HepG2 (cell line): ENCODE measurements around the gene FAH. TPM values are rescaled to one million over a fixed set of nuclear protein-coding genes. Genes with fewer than 3 reads are reported as not detected.
A peak's percentile ranks its signal among the peaks of the same experiment; 100 is the strongest.

ENCODE experiments used
- ATF2 ChIP-seq: sonication (generic); formaldehyde crosslinking; IDR thresholded peaks from 2 replicates; pipeline ENCODE4 v1.4.0; 2020; ENCODE audit warnings: missing genetic modification reagents
- ATF7-NPFF ChIP-seq: sonication (generic); formaldehyde crosslinking; IDR thresholded peaks from 2 replicates; pipeline ENCODE4 v1.8.1; 2023; ENCODE audit warnings: mild to moderate bottlenecking, low read depth, missing genetic modification reagents, moderate library complexity
- BCL6 ChIP-seq: IDR thresholded peaks from 2 replicates; pipeline ENCODE4 v1.6.1; 2016; ENCODE audit warnings: missing genetic modification reagents, missing compliant biosample characterization
- HMG20A ChIP-seq: IDR thresholded peaks from 2 replicates; pipeline ENCODE4 v1.6.1; 2016; ENCODE audit warnings: borderline replicate concordance
- KDM3A ChIP-seq: IDR thresholded peaks from 2 replicates; pipeline ENCODE4 v1.6.1; 2018; ENCODE audit warnings: low read depth, missing compliant biosample characterization
- NFE2L1 ChIP-seq: sonication (generic); formaldehyde crosslinking; IDR thresholded peaks from 2 replicates; pipeline ENCODE4 v1.4.0; 2020; ENCODE audit warnings: missing genetic modification reagents, mild to moderate bottlenecking, borderline replicate concordance
- TOE1 ChIP-seq: sonication (generic); formaldehyde crosslinking; IDR thresholded peaks from 2 replicates; pipeline ENCODE4 v1.4.0; 2020; ENCODE audit warnings: mild to moderate bottlenecking, missing genetic modification reagents
- ZNF30 ChIP-seq: sonication (generic); formaldehyde crosslinking; IDR thresholded peaks from 2 replicates; pipeline ENCODE4 v1.5.0; 2020; ENCODE audit warnings: mild to moderate bottlenecking, missing genetic modification reagents
- ZNF616 ChIP-seq: sonication (generic); formaldehyde crosslinking; IDR thresholded peaks from 2 replicates; pipeline ENCODE4 v1.5.0; 2020; ENCODE audit warnings: low read depth, mild to moderate bottlenecking, missing genetic modification reagents
- ZNF737 ChIP-seq: sonication (generic); formaldehyde crosslinking; IDR thresholded peaks from 2 replicates; pipeline ENCODE4 v1.5.0; 2020; ENCODE audit warnings: missing genetic modification reagents, mild to moderate bottlenecking, borderline replicate concordance
- ZNF776 ChIP-seq: sonication (generic); formaldehyde crosslinking; IDR thresholded peaks from 2 replicates; pipeline ENCODE4 v1.4.0; 2020; ENCODE audit warnings: mild to moderate bottlenecking, missing genetic modification reagents
- ZXDC ChIP-seq: sonication (generic); formaldehyde crosslinking; IDR thresholded peaks from 2 replicates; pipeline ENCODE4 v1.5.0; 2020; ENCODE audit warnings: mild to moderate bottlenecking, missing genetic modification reagents
- polyA plus RNA-seq, 8 experiments: library from polyadenylated mRNA; depleted of rRNA in 3 of 8; stranded (reverse) in 7 of 8; unstranded in 1 of 8; fragments of >200 nt; fragmentation: Illumina TruSeq in 4 of 8; extraction: Trizol in 4 of 8; gene quantifications; 2 replicates each; pipeline versions ENCODE4 v1.2.1 to v1.2.3, GENCODE V29; 2011 to 2016; ENCODE audit warnings: low read depth in 4 of 8, missing spikeins in 1 of 8, mixed read lengths in 1 of 8; ENCODE audit not compliant: insufficient read depth in 1 of 8
- total RNA-seq, 5 experiments: library from RNA; depleted of rRNA; stranded (reverse); fragments of >200 nt; fragmentation: Illumina TruSeq; extraction: Trizol; gene quantifications; 2 replicates each; pipeline ENCODE4 v1.2.3, GENCODE V29; 2016; ENCODE audit warnings: low read depth in 1 of 5
- TF ChIP-seq, protein P1 (sequence below), 2 experiments: sonication (generic) in 1 of 2; formaldehyde crosslinking in 1 of 2; IDR thresholded peaks; 2 replicates each; pipeline versions ENCODE4 v1.6.1 to v1.9.0; 2014 to 2022; ENCODE audit warnings: antibody characterized with exemption in 1 of 2, borderline replicate concordance in 1 of 2, inconsistent platforms in 1 of 2, low read depth in 1 of 2, missing genetic modification reagents in 1 of 2
- TF ChIP-seq, protein P2 (sequence below): conservative IDR thresholded peaks from 2 replicates; pipeline ENCODE4 v1.6.1; 2018; ENCODE audit warnings: missing genetic modification reagents
- TF ChIP-seq, protein P3 (sequence below): sonication (generic); formaldehyde crosslinking; IDR thresholded peaks from 2 replicates; pipeline ENCODE4 v1.5.1; 2020; ENCODE audit warnings: missing genetic modification reagents, mild to moderate bottlenecking, borderline replicate concordance
- TF ChIP-seq, protein P4 (sequence below): sonication (generic); formaldehyde crosslinking; IDR thresholded peaks from 2 replicates; pipeline ENCODE4 v1.8.1; 2023; ENCODE audit warnings: missing genetic modification reagents, mild to moderate bottlenecking, borderline replicate concordance

The FAH gene
- total and polyA plus RNA-seq, 2 of the 13 experiments (the other 11 are each of a cell fraction or from before 2014, with no cell fraction given) = 36.6 to 75.0 TPM

GRCh38 chr15:80160570-80161156 is 7.9 kb downstream of the FAH start (continued):
- TF ChIP-seq, protein P1, sequence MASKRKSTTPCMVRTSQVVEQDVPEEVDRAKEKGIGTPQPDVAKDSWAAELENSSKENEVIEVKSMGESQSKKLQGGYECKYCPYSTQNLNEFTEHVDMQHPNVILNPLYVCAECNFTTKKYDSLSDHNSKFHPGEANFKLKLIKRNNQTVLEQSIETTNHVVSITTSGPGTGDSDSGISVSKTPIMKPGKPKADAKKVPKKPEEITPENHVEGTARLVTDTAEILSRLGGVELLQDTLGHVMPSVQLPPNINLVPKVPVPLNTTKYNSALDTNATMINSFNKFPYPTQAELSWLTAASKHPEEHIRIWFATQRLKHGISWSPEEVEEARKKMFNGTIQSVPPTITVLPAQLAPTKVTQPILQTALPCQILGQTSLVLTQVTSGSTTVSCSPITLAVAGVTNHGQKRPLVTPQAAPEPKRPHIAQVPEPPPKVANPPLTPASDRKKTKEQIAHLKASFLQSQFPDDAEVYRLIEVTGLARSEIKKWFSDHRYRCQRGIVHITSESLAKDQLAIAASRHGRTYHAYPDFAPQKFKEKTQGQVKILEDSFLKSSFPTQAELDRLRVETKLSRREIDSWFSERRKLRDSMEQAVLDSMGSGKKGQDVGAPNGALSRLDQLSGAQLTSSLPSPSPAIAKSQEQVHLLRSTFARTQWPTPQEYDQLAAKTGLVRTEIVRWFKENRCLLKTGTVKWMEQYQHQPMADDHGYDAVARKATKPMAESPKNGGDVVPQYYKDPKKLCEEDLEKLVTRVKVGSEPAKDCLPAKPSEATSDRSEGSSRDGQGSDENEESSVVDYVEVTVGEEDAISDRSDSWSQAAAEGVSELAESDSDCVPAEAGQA (IDR thresholded peaks at IDR 0.05; ENCODE audit: low read depth) = no peak
- TF ChIP-seq, protein P1 (CRISPR knock-in tag; IDR thresholded peaks at IDR 0.05; ENCODE audit: borderline replicate concordance) = no peak
- TF ChIP-seq ATF2 (CRISPR knock-in tag) = peak; percentile 53; the same call in 1 of the 2 replicates
- no peak for TF ChIP-seq ZNF616 (CRISPR knock-in tag)
- TF ChIP-seq ZNF30 (CRISPR knock-in tag) = no peak
- no peak for TF ChIP-seq ZNF737
- no peak for TF ChIP-seq ZNF776
- peak; percentile 74; the same call in 1 of the 2 replicates for TF ChIP-seq NFE2L1 (CRISPR knock-in tag)
- peak; percentile 66; the same call in 1 of the 2 replicates for TF ChIP-seq HMG20A
- TF ChIP-seq, protein P2, sequence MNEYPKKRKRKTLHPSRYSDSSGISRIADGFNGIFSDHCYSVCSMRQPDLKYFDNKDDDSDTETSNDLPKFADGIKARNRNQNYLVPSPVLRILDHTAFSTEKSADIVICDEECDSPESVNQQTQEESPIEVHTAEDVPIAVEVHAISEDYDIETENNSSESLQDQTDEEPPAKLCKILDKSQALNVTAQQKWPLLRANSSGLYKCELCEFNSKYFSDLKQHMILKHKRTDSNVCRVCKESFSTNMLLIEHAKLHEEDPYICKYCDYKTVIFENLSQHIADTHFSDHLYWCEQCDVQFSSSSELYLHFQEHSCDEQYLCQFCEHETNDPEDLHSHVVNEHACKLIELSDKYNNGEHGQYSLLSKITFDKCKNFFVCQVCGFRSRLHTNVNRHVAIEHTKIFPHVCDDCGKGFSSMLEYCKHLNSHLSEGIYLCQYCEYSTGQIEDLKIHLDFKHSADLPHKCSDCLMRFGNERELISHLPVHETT (CRISPR knock-in tag) = no peak
- TF ChIP-seq KDM3A (CRISPR knock-in tag) = peak; percentile 68; the same call in 1 of the 2 replicates
- TF ChIP-seq, protein P3, sequence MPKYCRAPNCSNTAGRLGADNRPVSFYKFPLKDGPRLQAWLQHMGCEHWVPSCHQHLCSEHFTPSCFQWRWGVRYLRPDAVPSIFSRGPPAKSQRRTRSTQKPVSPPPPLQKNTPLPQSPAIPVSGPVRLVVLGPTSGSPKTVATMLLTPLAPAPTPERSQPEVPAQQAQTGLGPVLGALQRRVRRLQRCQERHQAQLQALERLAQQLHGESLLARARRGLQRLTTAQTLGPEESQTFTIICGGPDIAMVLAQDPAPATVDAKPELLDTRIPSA (CRISPR knock-in tag) = no peak
- TF ChIP-seq TOE1 (CRISPR knock-in tag) = no peak
- 0 out of 2 replicates have a peak, but pooled peaks have one; percentile 41 for TF ChIP-seq ATF7-NPFF (CRISPR knock-in tag)
- TF ChIP-seq BCL6 (CRISPR knock-in tag) = peak; percentile 74
- TF ChIP-seq, protein P4, sequence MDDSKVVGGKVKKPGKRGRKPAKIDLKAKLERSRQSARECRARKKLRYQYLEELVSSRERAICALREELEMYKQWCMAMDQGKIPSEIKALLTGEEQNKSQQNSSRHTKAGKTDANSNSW (CRISPR knock-in tag) = no peak
- no peak for TF ChIP-seq ZXDC
